HCT116 (cell line): ENCODE measurements around the gene IL25.

Experiments used
- EZH2 ChIP-seq: fragments of 200-600 bp; sonication (generic); IDR thresholded peaks from 2 replicates; pipeline ENCODE4 v1.6.1; 2017; ENCODE audit warnings: antibody characterized with exemption, mixed run types
- JUND ChIP-seq: IDR thresholded peaks from 2 replicates; pipeline ENCODE4 v1.6.1; 2012
- POLR2AphosphoS5 ChIP-seq: IDR thresholded peaks from 2 replicates; pipeline ENCODE4 v1.6.1; 2011; ENCODE audit warnings: mild to moderate bottlenecking, low read depth, low read length, moderate library complexity
- YY1 ChIP-seq: IDR thresholded peaks from 2 replicates; pipeline ENCODE4 v1.6.1; 2011; ENCODE audit warnings: low read length, low read depth, moderate library complexity, mild to moderate bottlenecking; ENCODE audit not compliant: insufficient replicate concordance; ENCODE audit errors: extremely low read depth
- TF ChIP-seq, protein P1 (sequence below), 3 experiments: fragments of 200-600 bp in 1 of 3; sonication (generic) in 1 of 3; IDR thresholded peaks in 2 of 3; conservative IDR thresholded peaks in 1 of 3; 2 replicates each; pipeline ENCODE4 v1.5.1; 2012 to 2017; ENCODE audit warnings: low read depth in 2 of 3, low read length in 2 of 3, antibody characterized with exemption in 1 of 3, borderline replicate concordance in 1 of 3, control low read depth in 1 of 3, mild to moderate bottlenecking in 1 of 3, mixed read lengths in 1 of 3, mixed run types in 1 of 3, moderate library complexity in 1 of 3; ENCODE audit not compliant: insufficient read depth in 1 of 3

DNA sequence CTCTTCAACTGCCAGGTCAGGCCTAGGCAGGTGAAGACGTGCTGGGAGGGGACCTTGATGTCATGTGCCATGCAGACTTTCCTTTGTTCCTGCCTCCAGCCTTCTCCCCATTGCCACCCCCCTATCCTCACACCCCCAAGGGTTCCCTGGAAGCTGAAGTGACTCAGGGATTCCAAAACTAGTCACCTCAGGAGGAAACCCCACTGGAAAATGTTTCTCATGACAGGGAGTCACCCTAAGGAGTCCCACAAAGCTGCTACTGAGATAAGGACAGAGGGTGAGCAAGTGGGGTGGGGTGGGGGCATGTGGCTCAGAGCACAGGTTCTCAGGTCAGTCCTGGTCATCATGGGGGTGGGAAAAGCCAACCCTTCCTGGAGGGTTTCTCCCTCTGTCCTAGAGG, 2.4 kb upstream of the IL25 start:
- TF ChIP-seq POLR2AphosphoS5 (no peak), EZH2 (no peak), JUND (no peak), YY1 (no peak)
- TF ChIP-seq, protein P1, sequence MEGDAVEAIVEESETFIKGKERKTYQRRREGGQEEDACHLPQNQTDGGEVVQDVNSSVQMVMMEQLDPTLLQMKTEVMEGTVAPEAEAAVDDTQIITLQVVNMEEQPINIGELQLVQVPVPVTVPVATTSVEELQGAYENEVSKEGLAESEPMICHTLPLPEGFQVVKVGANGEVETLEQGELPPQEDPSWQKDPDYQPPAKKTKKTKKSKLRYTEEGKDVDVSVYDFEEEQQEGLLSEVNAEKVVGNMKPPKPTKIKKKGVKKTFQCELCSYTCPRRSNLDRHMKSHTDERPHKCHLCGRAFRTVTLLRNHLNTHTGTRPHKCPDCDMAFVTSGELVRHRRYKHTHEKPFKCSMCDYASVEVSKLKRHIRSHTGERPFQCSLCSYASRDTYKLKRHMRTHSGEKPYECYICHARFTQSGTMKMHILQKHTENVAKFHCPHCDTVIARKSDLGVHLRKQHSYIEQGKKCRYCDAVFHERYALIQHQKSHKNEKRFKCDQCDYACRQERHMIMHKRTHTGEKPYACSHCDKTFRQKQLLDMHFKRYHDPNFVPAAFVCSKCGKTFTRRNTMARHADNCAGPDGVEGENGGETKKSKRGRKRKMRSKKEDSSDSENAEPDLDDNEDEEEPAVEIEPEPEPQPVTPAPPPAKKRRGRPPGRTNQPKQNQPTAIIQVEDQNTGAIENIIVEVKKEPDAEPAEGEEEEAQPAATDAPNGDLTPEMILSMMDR (IDR thresholded peaks at IDR 0.05 in 2 of 3, conservative IDR thresholded peaks at IDR 0.05 in 1 of 3; ENCODE audit: borderline replicate concordance in 1 of 3, insufficient read depth in 1 of 3, low read depth in 2 of 3, low read length in 2 of 3): no peak
